ENCODE data around the gene GRAMD1C.

The GRAMD1C gene

DNA sequence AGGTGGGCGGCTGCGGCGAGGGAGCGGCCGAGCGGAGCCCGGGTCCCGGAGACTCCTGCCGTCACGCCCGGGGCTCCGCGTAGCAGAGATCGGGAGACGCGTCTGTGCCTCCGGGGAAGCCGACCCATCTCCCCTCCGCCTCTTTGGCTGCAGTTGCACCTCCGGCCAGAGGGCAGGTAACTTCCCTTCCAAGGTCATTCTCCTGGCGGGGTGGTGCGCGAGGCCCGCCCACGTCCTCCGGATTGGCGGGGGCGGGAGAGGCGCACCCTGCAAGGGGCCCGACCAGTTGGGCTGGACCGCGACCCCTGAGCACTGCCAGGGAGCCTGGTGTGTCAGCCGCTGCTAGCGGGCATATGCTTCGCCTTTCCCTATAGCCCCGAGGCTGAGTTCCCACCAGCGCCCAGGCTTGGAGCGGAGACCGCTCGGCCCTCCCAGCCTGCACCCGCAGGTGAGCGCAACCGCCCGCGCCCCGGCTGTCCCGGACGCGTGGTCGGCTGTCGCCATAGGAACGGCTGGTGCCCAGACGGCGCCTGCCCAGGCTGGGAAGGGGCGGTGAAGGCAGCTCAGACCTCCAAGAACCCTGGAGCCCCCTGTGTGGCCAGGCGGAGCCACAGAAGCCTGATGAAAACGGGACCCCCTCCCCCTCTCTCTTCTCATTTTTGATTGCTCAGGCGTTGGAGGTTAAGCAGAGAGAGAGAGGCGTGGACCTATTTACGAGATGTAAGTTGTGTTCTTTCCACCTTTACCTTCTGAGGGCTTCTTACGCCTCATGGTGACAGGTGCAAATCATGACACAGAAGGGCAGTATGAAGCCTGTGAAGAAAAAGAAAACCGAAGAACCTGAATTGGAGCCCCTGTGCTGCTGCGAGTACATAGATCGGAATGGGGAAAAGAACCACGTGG is 109.7 kb downstream of the GRAMD1C start:
- H3K27ac Mint-ChIP-seq: no peak overlapping the region
- peaks cover 27% of the 10 kb centered on the region for H3K27me3 Mint-ChIP-seq
- intact Hi-C loops (cut with micrococcal nuclease): no loop called here
- H3K4me1 Mint-ChIP-seq (ENCODE audit: low read depth): no peaks in the 10 kb centered on the region
- no peaks in the 10 kb centered on the region for H3K9me3 Mint-ChIP-seq
- peak overlapping the region; percentile 84 for H3K4me3 Mint-ChIP-seq
- peaks cover 6% of the 10 kb centered on the region for H3K36me3 Mint-ChIP-seq (ENCODE audit: low read depth)

DNA sequence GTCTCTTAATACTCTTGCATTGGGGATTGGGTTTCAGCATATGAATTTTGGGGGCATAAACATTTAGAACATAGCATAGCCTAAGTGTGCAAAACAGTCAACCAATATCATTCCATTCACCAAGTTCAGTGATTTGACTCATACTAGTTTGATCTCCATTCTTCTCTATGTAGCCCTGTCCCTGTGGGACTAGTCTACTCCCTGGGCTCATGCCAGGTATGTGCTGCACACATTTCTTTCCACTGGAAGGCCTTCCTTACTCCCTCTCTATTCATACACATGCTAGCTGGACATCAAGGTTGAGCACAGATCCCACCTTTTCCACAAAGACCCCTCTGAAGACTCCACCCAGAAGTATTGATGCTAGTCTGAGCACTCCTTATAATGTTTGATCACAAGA is 114.3 kb downstream of the GRAMD1C start:
- Mint-ChIP-seq H3K36me3 (ENCODE audit: low read depth) (peaks cover 4% of the 10 kb centered on the region), H3K4me3 (no peak overlapping the region), H3K4me1 (ENCODE audit: low read depth) (peaks cover 12% of the 10 kb centered on the region), H3K9me3 (no peaks in the 10 kb centered on the region), H3K27ac (no peak overlapping the region), H3K27me3 (peaks cover 21% of the 10 kb centered on the region)
- intact Hi-C loops (cut with micrococcal nuclease): no loop called here

DNA sequence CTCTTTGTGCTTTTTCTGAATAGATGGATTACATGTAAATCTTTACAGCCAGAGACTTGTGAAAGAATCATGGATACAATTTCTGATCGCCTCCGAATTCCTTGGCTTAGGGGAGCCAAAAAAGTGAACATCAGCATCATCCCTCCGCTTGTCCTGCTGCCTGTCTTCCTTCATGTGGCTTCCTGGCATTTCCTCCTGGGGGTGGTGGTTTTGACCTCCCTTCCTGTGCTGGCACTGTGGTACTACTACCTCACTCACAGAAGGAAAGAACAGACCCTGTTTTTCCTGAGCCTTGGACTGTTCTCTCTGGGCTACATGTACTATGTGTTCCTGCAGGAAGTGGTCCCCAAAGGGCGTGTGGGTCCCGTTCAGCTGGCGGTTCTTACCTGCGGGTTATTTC is 115.1 kb downstream of the GRAMD1C start:
- Mint-ChIP-seq H3K4me3 (no peak overlapping the region), H3K27me3 (peaks cover 13% of the 10 kb centered on the region), H3K27ac (no peak overlapping the region)

DNA sequence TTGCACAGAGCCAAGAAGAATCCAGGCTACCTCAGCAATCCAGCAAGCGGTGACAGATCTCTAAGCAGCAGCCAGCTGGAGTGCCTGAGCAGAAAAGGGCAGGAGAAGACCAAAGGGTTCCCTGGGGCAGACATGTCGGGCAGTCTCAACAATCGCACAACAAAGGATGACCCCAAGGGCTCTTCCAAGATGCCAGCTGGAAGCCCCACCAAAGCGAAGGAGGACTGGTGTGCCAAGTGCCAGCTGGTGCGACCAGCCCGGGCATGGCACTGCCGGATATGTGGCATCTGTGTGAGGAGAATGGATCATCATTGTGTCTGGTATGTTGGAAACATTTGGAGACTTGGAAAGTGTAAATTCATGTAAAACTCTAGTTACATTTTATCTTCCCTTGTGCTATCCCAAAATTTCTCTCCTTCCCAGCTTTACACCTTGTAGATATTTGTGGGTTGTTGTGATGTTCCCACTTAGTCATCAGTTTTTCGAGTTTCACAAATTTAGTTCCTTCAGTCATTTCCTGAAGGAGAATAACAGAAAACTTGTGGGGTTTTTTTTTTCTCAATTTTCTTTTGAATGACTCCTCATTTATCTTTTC is 115.6 kb downstream of the GRAMD1C start:
- no peaks in the 10 kb centered on the region for H3K36me3 Mint-ChIP-seq (ENCODE audit: low read depth)
- no peak overlapping the region for H3K27ac Mint-ChIP-seq
- no peaks in the 10 kb centered on the region for H3K9me3 Mint-ChIP-seq
- H3K4me3 Mint-ChIP-seq: no peak overlapping the region
- intact Hi-C loops (cut with micrococcal nuclease): no loop called here
- H3K27me3 Mint-ChIP-seq: peaks cover 8% of the 10 kb centered on the region
- H3K4me1 Mint-ChIP-seq (ENCODE audit: low read depth): peaks cover 12% of the 10 kb centered on the region

More for the DNA sequence above, 115.1 kb downstream of the GRAMD1C start:
- H3K4me1 Mint-ChIP-seq (ENCODE audit: low read depth): peaks cover 12% of the 10 kb centered on the region
- intact Hi-C loops (cut with micrococcal nuclease): no loop called here
- no peaks in the 10 kb centered on the region for H3K9me3 Mint-ChIP-seq
- no peaks in the 10 kb centered on the region for H3K36me3 Mint-ChIP-seq (ENCODE audit: low read depth)

DNA sequence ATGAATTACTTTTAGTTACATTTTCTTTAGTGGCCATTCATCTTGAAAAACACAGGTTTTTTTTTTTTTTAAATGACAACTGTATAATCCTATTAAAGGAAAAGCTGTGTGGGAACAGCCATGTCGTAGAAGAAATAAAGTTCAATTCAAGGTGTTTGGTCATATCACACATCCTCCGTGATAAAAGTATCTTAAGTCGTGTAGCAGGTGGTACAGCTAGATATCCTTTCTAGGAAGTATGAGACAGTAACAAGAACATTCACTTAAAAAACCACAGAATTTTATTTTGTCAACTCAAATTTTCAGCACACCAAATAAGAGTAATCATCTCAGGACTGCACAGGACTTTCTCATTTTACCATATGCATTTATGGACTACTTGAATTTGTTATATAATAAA is 125.3 kb downstream of the GRAMD1C start:
- Mint-ChIP-seq H3K4me3 (no peak overlapping the region), H3K4me1 (ENCODE audit: low read depth) (no peaks in the 10 kb centered on the region), H3K27ac (no peak overlapping the region), H3K27me3 (no peaks in the 10 kb centered on the region), H3K36me3 (ENCODE audit: low read depth) (no peaks in the 10 kb centered on the region), H3K9me3 (no peaks in the 10 kb centered on the region)
- intact Hi-C loops (cut with micrococcal nuclease): no loop called here

DNA sequence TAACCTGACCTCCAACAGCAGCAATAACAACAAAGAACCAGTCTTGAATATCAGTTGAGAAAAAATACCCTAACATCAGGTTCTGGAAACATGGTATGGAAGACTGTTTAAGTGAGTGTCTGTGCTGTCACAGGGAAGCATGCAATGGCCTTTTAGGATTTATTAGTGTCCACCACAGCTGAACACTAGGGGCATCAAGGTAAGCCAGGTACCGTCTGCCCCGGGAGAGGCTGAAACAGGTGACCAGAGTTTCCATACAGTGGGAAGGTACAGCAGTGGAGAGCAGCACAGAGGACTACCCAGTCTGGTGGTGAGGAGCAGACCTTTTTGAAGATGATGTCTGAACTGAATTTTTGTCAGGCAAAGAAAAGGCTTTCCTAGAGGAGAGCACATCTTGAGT is 127.6 kb downstream of the GRAMD1C start:
- intact Hi-C loops (cut with micrococcal nuclease): no loop called here
- Mint-ChIP-seq H3K4me1 (ENCODE audit: low read depth) (no peaks in the 10 kb centered on the region), H3K27me3 (no peaks in the 10 kb centered on the region), H3K36me3 (ENCODE audit: low read depth) (no peaks in the 10 kb centered on the region), H3K27ac (no peak overlapping the region), H3K9me3 (no peaks in the 10 kb centered on the region), H3K4me3 (no peak overlapping the region)

DNA sequence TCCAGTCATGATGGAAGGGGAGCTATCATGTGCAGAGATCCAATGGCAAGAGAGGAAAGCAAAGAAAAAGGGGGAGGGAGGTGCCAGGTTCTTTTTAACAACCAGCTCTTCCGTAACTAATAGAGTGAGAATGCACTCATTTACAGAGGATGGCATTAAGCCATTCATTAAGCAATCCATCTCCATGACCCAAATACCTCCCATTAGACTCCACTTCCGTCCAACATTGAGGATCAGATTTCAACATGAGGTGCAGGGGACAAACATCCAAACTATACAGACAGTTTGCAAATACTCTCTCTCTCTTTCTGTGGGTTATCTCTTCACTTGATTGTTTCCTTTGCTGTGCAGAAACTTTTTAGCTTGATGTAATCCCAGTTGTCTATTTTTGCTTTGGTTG is 130.4 kb downstream of the GRAMD1C start:
- Mint-ChIP-seq H3K4me1 (ENCODE audit: low read depth) (no peaks in the 10 kb centered on the region), H3K4me3 (no peak overlapping the region), H3K27ac (no peak overlapping the region), H3K36me3 (ENCODE audit: low read depth) (peaks cover 5% of the 10 kb centered on the region), H3K27me3 (no peaks in the 10 kb centered on the region), H3K9me3 (peaks cover 19% of the 10 kb centered on the region)
- intact Hi-C loops (cut with micrococcal nuclease): no loop called here

DNA sequence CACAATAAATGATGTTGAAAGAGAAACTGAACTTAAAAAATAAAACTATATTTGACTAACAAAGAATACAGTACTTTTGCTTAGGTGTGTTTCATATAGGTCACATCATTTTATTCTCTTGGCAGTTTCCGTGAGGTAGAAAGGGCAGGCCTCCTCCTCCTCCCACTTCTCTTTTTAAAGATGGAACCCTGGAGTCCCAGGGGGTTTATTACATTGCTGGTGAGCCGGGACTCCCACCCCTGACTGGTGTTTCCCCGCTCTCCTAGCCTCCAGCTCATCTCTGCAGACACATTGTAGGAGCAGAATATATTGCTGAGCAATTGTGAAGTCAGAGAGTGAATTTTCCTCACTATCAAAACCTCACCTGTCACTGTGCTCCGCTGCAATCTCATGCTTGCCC is 139.2 kb downstream of the GRAMD1C start:
- Mint-ChIP-seq H3K4me3 (no peak overlapping the region), H3K9me3 (peaks cover 23% of the 10 kb centered on the region), H3K27me3 (no peaks in the 10 kb centered on the region), H3K27ac (no peak overlapping the region), H3K36me3 (ENCODE audit: low read depth) (peaks cover 25% of the 10 kb centered on the region), H3K4me1 (ENCODE audit: low read depth) (no peaks in the 10 kb centered on the region)
- intact Hi-C loops (cut with micrococcal nuclease): no loop called here

DNA sequence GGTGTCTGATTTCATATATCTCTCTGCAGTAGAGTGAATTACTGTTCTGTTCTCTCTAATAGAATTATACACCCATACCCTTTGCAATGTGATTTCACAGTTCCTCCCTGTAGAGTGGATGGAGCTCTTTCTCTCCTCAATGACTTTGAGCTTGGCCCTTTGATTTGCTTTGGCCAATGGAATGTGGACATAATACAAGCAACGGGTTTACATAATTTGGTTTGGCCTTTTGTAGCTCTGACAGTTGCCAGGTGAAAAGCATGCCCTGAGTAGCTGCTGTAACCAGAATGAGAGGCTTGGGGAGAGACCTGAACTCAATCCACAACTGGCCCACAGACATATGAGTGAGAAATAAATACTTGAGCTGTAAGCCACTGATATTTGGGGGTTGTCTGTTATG is 141.3 kb downstream of the GRAMD1C start:
- Mint-ChIP-seq H3K27ac (no peak overlapping the region), H3K4me3 (no peak overlapping the region), H3K4me1 (ENCODE audit: low read depth) (no peaks in the 10 kb centered on the region), H3K36me3 (ENCODE audit: low read depth) (peaks cover 10% of the 10 kb centered on the region), H3K9me3 (peaks cover 2% of the 10 kb centered on the region), H3K27me3 (no peaks in the 10 kb centered on the region)
- intact Hi-C loops (cut with micrococcal nuclease): no loop called here

DNA sequence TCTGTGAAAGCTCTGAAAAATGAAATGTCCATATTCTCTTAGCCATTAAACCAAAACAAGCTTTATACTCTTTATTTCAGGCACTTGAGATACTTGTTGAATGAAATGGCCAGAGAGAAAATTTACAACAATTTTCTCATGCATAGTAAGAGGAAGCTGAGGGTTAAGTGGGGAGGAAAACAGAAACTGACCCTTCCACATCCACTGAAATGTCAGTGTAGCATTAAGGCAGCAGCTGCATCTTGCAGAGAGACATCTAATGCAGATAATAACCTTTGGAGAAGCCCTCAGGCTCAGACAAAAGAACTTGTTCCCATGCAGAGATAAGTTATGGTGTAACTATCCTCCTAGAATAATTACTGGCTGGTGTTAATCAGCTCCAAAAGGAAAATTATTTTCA is 143.2 kb downstream of the GRAMD1C start:
- H3K36me3 Mint-ChIP-seq (ENCODE audit: low read depth): peaks cover 9% of the 10 kb centered on the region
- H3K4me3 Mint-ChIP-seq: no peak overlapping the region
- H3K9me3 Mint-ChIP-seq: no peaks in the 10 kb centered on the region
- intact Hi-C loops (cut with micrococcal nuclease): no loop called here
- peaks cover 5% of the 10 kb centered on the region for H3K4me1 Mint-ChIP-seq (ENCODE audit: low read depth)
- no peak overlapping the region for H3K27ac Mint-ChIP-seq
- H3K27me3 Mint-ChIP-seq: no peaks in the 10 kb centered on the region

DNA sequence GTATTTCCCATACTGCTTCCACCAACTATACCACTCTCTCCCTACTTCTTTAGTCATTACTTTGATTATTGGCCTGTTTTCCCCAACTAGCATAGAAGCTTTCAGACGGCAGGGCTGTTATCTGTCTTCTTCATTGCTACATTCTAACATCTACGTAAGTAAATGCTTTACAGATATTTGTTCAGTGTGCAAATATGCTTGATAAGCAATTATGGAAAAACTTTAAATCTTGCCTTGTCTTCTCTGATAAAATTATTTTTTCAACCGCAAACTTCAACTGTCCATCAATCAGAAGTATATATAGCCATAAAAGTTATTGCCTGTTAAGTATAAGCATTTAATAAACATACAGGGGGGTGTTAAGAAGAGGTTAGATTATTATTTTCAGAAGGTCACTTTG is 145.0 kb downstream of the GRAMD1C start:
- Mint-ChIP-seq H3K27ac (no peak overlapping the region), H3K4me3 (no peak overlapping the region), H3K36me3 (ENCODE audit: low read depth) (no peaks in the 10 kb centered on the region), H3K27me3 (no peaks in the 10 kb centered on the region), H3K4me1 (ENCODE audit: low read depth) (peaks cover 5% of the 10 kb centered on the region), H3K9me3 (no peaks in the 10 kb centered on the region)
- intact Hi-C loops (cut with micrococcal nuclease): no loop called here

DNA sequence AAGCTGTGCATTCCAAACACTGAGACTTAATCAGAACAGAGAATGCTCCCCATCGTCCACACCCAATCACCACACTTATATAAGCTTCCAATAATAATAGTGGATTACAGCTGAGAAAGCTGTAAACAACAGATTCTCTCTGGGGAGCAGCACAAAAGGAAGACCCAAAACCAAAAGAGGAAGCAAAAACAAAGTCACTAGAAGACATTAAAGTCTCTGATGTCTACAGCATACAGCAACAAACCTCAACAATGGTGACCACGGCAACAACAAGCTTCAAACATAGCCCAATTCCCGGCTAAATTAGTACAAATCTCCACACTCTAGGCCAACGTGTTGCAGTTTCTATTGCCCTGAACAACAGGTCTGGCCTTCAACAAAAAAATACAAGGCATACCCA is 147.0 kb downstream of the GRAMD1C start:
- no peak overlapping the region for H3K27ac Mint-ChIP-seq
- no peak overlapping the region for H3K4me3 Mint-ChIP-seq

More for the DNA sequence above, 147.0 kb downstream of the GRAMD1C start:
- intact Hi-C loops (cut with micrococcal nuclease): no loop called here
- Mint-ChIP-seq H3K36me3 (ENCODE audit: low read depth) (no peaks in the 10 kb centered on the region), H3K9me3 (no peaks in the 10 kb centered on the region), H3K27me3 (no peaks in the 10 kb centered on the region), H3K4me1 (ENCODE audit: low read depth) (peaks cover 5% of the 10 kb centered on the region)

All from dendritic cell treated with granulocyte-macrophage colony-stimulating factor and Interleukin-4, amounts not matched to agents 40 ng/mL and 50 ng/mL, for 4 days (primary cell).